Epithelial cell of esophagus (primary cell): ENCODE results near the gene CAV1.
A peak's percentile ranks its signal among the peaks of the same experiment; 100 is the strongest.

ENCODE experiments used
- DNase-seq: peaks from one replicate; pipeline ENCODE4 v3.0.0; 2010; ENCODE audit warnings: low read depth
- H3K4me3 ChIP-seq: 2 replicates; pipeline ENCODE4 v1.5.1; 2011; ENCODE audit warnings: mild to moderate bottlenecking, low read length, control low read depth
- CTCF ChIP-seq: IDR thresholded peaks from 2 replicates; pipeline ENCODE4 v1.5.1; 2011; ENCODE audit warnings: low read depth, mild to moderate bottlenecking, low read length, control low read depth, inconsistent platforms; ENCODE audit not compliant: insufficient read depth; ENCODE audit errors: missing control alignments

CAV1 gene

GRCh38 chr7:116499168-116500077 is 25.4 kb upstream of the CAV1 start, which contains the start of gene CAV2:
CAV2 (plus strand) TSS chr7:116499738; CDS start chr7:116499782, 44 bp downstream.
- peak; percentile 94 for DNase-seq
- peak within 1 kb of the TSS; percentile 87 for H3K4me3 ChIP-seq
- no peak for TF ChIP-seq CTCF

- peak; percentile 96 for DNase-seq
- peak overlapping the region; percentile 87 for H3K4me3 ChIP-seq
Observed at GRCh38 chr7:116500078-116500853, 24.6 kb upstream of the CAV1 start.

DNA sequence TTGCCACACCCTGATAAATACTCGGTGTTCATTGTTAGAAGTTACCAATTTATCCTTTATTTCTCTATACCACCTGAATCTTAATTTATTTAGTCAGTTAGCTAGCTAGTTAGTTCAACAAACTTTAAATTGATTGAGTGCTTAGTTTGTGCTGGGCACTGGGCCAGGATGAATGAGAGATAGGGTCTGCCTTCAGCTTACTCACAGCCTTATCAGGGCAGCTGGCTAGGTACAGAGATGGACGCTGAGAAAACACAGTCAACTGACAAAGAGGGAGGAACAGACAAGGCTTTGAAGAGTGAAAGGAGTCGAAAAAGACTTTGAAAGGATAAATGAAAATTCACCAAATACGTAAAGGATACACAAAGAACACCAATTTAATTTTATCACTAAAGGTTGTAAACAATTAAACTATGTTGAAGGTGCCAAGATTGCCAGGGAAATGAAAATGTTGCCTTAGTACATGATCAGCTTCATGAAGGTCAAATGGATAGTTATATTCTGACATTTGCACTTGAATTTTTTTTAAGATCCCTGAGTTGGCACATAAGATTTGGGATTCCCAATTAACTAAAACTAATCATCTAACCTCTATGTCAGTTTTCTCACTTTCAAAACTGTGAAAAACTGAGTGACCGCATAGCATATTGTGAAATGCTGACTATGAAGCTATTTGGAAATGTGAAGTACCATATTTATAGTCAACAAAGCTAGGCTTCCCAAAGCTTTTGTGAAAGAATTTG is 23.2 kb upstream of the CAV1 start:
- peak; percentile 45 for DNase-seq
- no peak for TF ChIP-seq CTCF
- peak overlapping the region; percentile 87 for H3K4me3 ChIP-seq

More at GRCh38 chr7:116500078-116500853, 24.6 kb upstream of the CAV1 start:
- no peak for TF ChIP-seq CTCF

GRCh38 chr7:116502201-116503096 is 22.4 kb upstream of the CAV1 start:
- H3K4me3 ChIP-seq = peak overlapping the region; percentile 87
- no peak for DNase-seq
- no peak for TF ChIP-seq CTCF

DNA sequence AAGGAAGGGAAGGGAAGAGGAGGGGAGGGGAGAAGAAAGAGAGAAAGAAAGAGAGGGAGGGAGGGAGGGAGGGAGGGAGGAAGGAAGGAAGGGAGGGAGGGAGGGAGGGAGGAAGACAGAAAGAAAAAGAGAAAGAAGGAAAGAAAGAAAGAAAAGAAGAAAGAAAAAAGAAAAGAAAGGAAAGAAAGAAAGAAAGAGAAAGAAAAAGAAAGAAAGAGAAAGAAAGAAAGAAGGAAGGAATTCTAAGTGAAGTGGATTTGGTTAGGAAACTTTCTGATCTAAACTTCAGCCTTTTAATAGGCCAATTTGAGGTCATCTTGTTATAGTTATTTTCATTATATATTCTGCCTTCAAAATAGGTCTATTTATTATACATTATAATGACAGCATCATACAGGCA is 21.0 kb upstream of the CAV1 start:
- no peak for DNase-seq
- no peak overlapping the region for H3K4me3 ChIP-seq
- TF ChIP-seq CTCF = no peak

DNA sequence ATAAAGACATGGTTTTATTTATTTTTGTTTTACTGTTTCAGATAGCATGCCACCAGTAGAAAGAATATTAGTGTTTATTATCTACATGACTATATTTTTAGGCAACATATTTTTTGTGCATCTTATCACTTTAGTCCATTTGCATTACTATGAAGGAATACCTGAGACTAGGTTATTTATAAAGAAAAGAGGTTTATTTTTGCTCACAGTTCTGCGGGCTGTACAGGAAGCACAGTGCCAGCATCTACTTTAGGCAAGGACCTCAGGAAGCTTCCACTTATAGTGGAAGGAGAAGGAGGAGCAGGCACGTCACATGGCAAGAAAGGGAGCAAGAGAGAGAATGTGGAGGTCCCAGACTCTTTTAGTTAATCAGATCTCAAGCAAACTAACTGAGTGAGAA is 19.6 kb upstream of the CAV1 start:
- H3K4me3 ChIP-seq = no peak overlapping the region
- DNase-seq = no peak
- TF ChIP-seq CTCF = no peak
